Ovary (tissue), 9 donors: Measurements from ENCODE around the gene ETS1. TPM values are rescaled to one million over a fixed set of nuclear protein-coding genes. Genes with fewer than 3 reads are reported as not detected.

Experiments used
- DNase-seq, 5 donors: peaks; one replicate each; pipeline ENCODE4 v3.0.0-alpha.2; 2019 to 2020
- H3K27ac ChIP-seq, 2 donors: fragments of 200-600 bp; one replicate each; pipeline versions ENCODE4 v1.5.1 to v1.8.0; 2019 to 2022
- H3K27me3 ChIP-seq: fragments of 200-600 bp; one replicate; pipeline ENCODE4 v1.8.0; 2022
- H3K36me3 ChIP-seq: fragments of 200-600 bp; sonication (generic); one replicate; pipeline ENCODE4 v1.5.1; 2019
- H3K4me1 ChIP-seq: one replicate; pipeline ENCODE4 v1.8.1; 2013; ENCODE audit warnings: mild to moderate bottlenecking, moderate library complexity; ENCODE audit not compliant: insufficient read depth
- H3K4me3 ChIP-seq: fragments of 200-600 bp; sonication (generic); one replicate; pipeline ENCODE4 v1.5.1; 2017
- H3K9me3 ChIP-seq, 2 donors: fragments of 200-600 bp in 1 of 2; sonication (generic) in 1 of 2; one replicate each; pipeline versions ENCODE4 v1.5.1 to v1.8.1; 2013 to 2019; ENCODE audit warnings: mild to moderate bottlenecking in 1 of 2, moderate library complexity in 1 of 2
- EP300 ChIP-seq: sonication (generic); formaldehyde crosslinking; IDR thresholded peaks from one replicate; pipeline ENCODE4 v1.6.1; 2017; ENCODE audit warnings: antibody characterized with exemption
- POLR2A ChIP-seq: fragments of 450-650 bp; IDR thresholded peaks from one replicate; pipeline ENCODE4 v1.6.1; 2017; ENCODE audit warnings: antibody characterized with exemption, mild to moderate bottlenecking, moderate library complexity
- WGBS, 3 donors: extraction: QIAGEN DNeasy Blood & Tissue Kit in 1 of 3; methylation state at CpG; one replicate each; pipeline versions ENCODE4 v1.1.5 to v1.1.7; 2013 to 2017; 5-methylcytosine and 5-hydroxymethylcytosine counted together
- intact Hi-C, 4 donors: fragments of 100-400 bp; cut with DNase I; formaldehyde crosslinking; loops; one replicate each; pipeline versions ENCODE4 v1.11.0 to v1.15.1; 2022 to 2023
- polyA plus RNA-seq, 2 donors: library from polyadenylated mRNA; stranded (reverse); fragments of 200-250 nt in 1 of 2; fragments of 350-450 nt in 1 of 2; fragmentation: Illumina TruSeq in 1 of 2; extraction: RNeasy Lipid Tissue Mini Kit (QIAGEN cat#74804) in 1 of 2; gene quantifications; one replicate each; pipeline ENCODE4 v1.2.3, GENCODE V29; 2013 to 2014
- total RNA-seq, 7 donors: library from RNA; depleted of rRNA in 2 of 7; stranded (reverse); fragments of >200 nt in 2 of 7; fragmentation: NEBNext Ultra II Directional in 3 of 7; extraction: Animal tissue kit (Norgen Biotek cat#: 25700) in 3 of 7; gene quantifications; one replicate each; pipeline versions ENCODE4 v1.1.0 to v1.2.4, GENCODE V29; 2016 to 2023
- TF ChIP-seq, protein P1 (sequence below), 3 donors: fragments of 450-650 bp in 2 of 3; fragments of 200-600 bp in 1 of 3; IDR thresholded peaks; one replicate each; pipeline versions ENCODE4 v1.5.1 to v1.8.0; 2016 to 2022; ENCODE audit warnings: antibody characterized with exemption in 3 of 3, mild to moderate bottlenecking in 1 of 3
- donor health status: DM: no; HTN: no; CAD: no; lungs with moderate emphysema.
- donor health status: DM: no; HTN: no; CAD: no.
- donor health status: Bipolar disorder and iron deficiency.
- donor health status: DM: yes; HTN: yes; CAD: no.
- donor health status: DM: no; HTN: no; CAD: no.
- donor health status: DM: yes; HTN: yes; CAD: no.

The ETS1 gene
- total and polyA plus RNA-seq, 9 donors = 24.4 to 68.0 (median 40.4) TPM

GRCh38 chr11:128523641-128524040 is 63.7 kb downstream of the ETS1 start:
- no peaks in the 10 kb centered on the region for H3K4me1 ChIP-seq
- no peak for DNase-seq
- 8 to 17% (median 9%) methylated on average over 2 of the region's 2 CpGs for WGBS, 3 donors

DNA sequence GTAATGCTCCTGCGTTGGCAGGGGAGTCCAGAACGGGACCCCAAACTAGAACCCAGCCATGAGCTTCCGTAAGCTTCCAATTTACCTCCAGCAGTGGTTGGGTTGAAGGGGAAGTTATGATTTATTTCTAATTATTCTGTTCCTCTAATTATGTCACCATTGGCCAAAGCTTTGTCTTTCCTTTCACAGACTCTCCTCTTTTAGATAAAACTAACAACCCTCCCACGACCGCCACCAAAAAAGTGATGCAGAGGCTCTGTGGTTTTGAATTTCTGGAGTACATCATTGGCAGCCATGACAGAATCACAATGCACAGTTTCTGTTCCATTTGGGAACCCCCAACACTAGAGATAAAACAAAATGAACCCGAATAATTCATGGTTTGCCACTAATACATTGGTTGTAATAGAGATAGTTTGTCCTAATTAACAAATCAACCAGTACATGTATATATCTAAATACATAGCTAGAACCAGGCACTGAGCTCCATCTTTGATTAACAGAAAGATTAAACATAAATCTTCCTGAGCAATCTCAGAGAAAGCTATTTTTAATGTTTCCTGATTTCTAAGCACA is 64.3 kb downstream of the ETS1 start:
- Histone ChIP-seq H3K27ac (peak overlapping the region; percentile 77 to 87), H3K4me3 (peak overlapping the region; percentile 70), H3K9me3 (no peaks in the 10 kb centered on the region), H3K36me3 (no peaks in the 10 kb centered on the region), H3K27me3 (no peaks in the 10 kb centered on the region), H3K4me1 (no peaks in the 10 kb centered on the region)
- DNase-seq = no peak
- intact Hi-C loops = no loop called here
- 12 to 16% (median 13%) methylated on average over 6 of the region's 6 CpGs for WGBS, 3 donors
- TF ChIP-seq EP300 (no peak), POLR2A (no peak)
- TF ChIP-seq, protein P1, sequence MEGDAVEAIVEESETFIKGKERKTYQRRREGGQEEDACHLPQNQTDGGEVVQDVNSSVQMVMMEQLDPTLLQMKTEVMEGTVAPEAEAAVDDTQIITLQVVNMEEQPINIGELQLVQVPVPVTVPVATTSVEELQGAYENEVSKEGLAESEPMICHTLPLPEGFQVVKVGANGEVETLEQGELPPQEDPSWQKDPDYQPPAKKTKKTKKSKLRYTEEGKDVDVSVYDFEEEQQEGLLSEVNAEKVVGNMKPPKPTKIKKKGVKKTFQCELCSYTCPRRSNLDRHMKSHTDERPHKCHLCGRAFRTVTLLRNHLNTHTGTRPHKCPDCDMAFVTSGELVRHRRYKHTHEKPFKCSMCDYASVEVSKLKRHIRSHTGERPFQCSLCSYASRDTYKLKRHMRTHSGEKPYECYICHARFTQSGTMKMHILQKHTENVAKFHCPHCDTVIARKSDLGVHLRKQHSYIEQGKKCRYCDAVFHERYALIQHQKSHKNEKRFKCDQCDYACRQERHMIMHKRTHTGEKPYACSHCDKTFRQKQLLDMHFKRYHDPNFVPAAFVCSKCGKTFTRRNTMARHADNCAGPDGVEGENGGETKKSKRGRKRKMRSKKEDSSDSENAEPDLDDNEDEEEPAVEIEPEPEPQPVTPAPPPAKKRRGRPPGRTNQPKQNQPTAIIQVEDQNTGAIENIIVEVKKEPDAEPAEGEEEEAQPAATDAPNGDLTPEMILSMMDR (IDR thresholded peaks at IDR 0.05) = no peak

More at GRCh38 chr11:128523641-128524040, 63.7 kb downstream of the ETS1 start:
- no peak overlapping the region for H3K4me3 ChIP-seq
- no peaks in the 10 kb centered on the region for H3K36me3 ChIP-seq
- intact Hi-C loops = no loop called here
- peak overlapping the region in 1 of 2 donors; percentile 87 for H3K27ac ChIP-seq
- no peaks in the 10 kb centered on the region for H3K27me3 ChIP-seq
- no peaks in the 10 kb centered on the region for H3K9me3 ChIP-seq
- TF ChIP-seq, protein P1 (IDR thresholded peaks at IDR 0.05) = no peak
- TF ChIP-seq EP300 = no peak
- TF ChIP-seq POLR2A = no peak

- peaks cover 3% of the 10 kb centered on the region for H3K4me1 ChIP-seq
- intact Hi-C loops = no loop called here
Measured at GRCh38 chr11:128522055-128522942, 65.1 kb downstream of the ETS1 start.

DNA sequence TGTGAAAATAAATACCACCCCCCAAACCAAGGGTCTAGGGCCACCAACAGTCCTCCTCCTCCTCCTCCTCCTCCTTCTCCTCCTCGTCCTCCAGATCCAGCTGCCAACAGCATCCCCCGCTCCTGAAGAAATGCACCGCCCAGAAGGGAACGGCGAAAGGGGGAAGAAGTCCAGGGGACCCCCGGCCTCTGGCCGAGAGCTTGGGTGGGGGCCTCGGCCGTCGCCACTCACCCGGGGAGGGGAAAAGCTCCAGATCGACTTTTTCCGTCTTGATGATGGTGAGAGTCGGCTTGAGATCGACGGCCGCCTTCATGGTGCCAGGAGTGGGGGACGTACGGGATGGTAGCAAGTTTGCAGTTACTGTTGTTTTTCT is 65.7 kb downstream of the ETS1 start:
- WGBS, 3 donors = 0 to 1% (median 0%) methylated on average over 19 of the region's 19 CpGs
- Histone ChIP-seq H3K4me3 (peak overlapping the region; percentile 70), H3K27me3 (no peaks in the 10 kb centered on the region), H3K36me3 (no peaks in the 10 kb centered on the region), H3K4me1 (peaks cover 8% of the 10 kb centered on the region), H3K27ac (peak overlapping the region; percentile 80 to 87), H3K9me3 (no peaks in the 10 kb centered on the region)
- TF ChIP-seq, protein P1 (IDR thresholded peaks at IDR 0.05) = no peak
- TF ChIP-seq POLR2A (no peak), EP300 (no peak)
- intact Hi-C loops = no loop called here
- DNase-seq = peak; percentile 50 to 68 (median 64)

More at GRCh38 chr11:128522055-128522942, 65.1 kb downstream of the ETS1 start:
- H3K4me3 ChIP-seq = peak overlapping the region; percentile 70
- no peaks in the 10 kb centered on the region for H3K36me3 ChIP-seq
- WGBS, 3 donors = 0 to 1% (median 0%) methylated on average over 67 to 93 of the region's 93 CpGs
- H3K27ac ChIP-seq = peak overlapping the region; percentile 80 to 87
- no peaks in the 10 kb centered on the region for H3K9me3 ChIP-seq
- H3K27me3 ChIP-seq = no peaks in the 10 kb centered on the region
- TF ChIP-seq, protein P1 (IDR thresholded peaks at IDR 0.05) = no peak
- peak; percentile 83 for TF ChIP-seq POLR2A
- peak; percentile 94 to 96 (median 95) for DNase-seq
